Neural progenitor cell (in vitro differentiated cells): ENCODE data around the gene LILRA1. TPM values are rescaled to one million over a fixed set of nuclear protein-coding genes. Genes with fewer than 3 reads are reported as not detected.
"Not testable (repeated sequence)": the region's sequence is repeated elsewhere in the genome, so short reads cannot be mapped to it uniquely, and the experiment has no call there.

Experiments used
- DNase-seq: peaks from one replicate; pipeline ENCODE4 v3.0.0-alpha.2; 2016; ENCODE audit warnings: low spot score
- H2AFZ ChIP-seq: fragments of 200-600 bp; sonication (generic); replicated peaks from 2 replicates; pipeline ENCODE4 v1.6.1; 2016; ENCODE audit warnings: antibody characterized with exemption
- H3F3A ChIP-seq: fragments of 200-600 bp; sonication (generic); 2 replicates; pipeline ENCODE4 v1.6.1; 2016; ENCODE audit warnings: antibody characterized with exemption, low read depth
- H3K27ac ChIP-seq: fragments of 200-600 bp; sonication (generic); 2 replicates; pipeline ENCODE4 v1.5.1; 2016; ENCODE audit warnings: mild to moderate bottlenecking
- H3K27me3 ChIP-seq: fragments of 200-600 bp; sonication (generic); 2 replicates; pipeline ENCODE4 v1.6.1; 2016; ENCODE audit warnings: mild to moderate bottlenecking, moderate library complexity
- H3K36me3 ChIP-seq: fragments of 200-600 bp; sonication (generic); 2 replicates; pipeline ENCODE4 v1.5.1; 2016
- H3K4me1 ChIP-seq: fragments of 200-600 bp; sonication (generic); 2 replicates; pipeline ENCODE4 v1.6.1; 2016; ENCODE audit warnings: mixed run types
- H3K4me2 ChIP-seq: fragments of 200-600 bp; sonication (generic); 2 replicates; pipeline ENCODE4 v1.6.1; 2016
- H3K4me3 ChIP-seq: fragments of 200-600 bp; sonication (generic); 2 replicates; pipeline ENCODE4 v1.5.1; 2016
- H3K79me2 ChIP-seq: fragments of 200-600 bp; sonication (generic); 2 replicates; pipeline ENCODE4 v1.6.1; 2016; ENCODE audit warnings: low read depth
- H3K9ac ChIP-seq: fragments of 200-600 bp; sonication (generic); 2 replicates; pipeline ENCODE4 v1.6.1; 2016
- H3K9me3 ChIP-seq: fragments of 200-600 bp; sonication (generic); 2 replicates; pipeline ENCODE4 v1.5.1; 2016; ENCODE audit warnings: low read depth
- H4K20me1 ChIP-seq: fragments of 200-600 bp; sonication (generic); 2 replicates; pipeline ENCODE4 v1.6.1; 2016; ENCODE audit warnings: low read depth
- H3K27ac Mint-ChIP-seq: 3 replicates; pipeline ENCODE4 v1.8.0; 2021; ENCODE audit warnings: mixed read lengths
- H3K27me3 Mint-ChIP-seq: 2 replicates; pipeline ENCODE4 v1.8.0; 2022; ENCODE audit warnings: low read depth, mild to moderate bottlenecking, inconsistent platforms, moderate library complexity, mixed read lengths; ENCODE audit not compliant: insufficient read depth
- H3K36me3 Mint-ChIP-seq: 3 replicates; pipeline ENCODE4 v1.8.0; 2021; ENCODE audit warnings: mixed read lengths
- H3K4me1 Mint-ChIP-seq: 3 replicates; pipeline ENCODE4 v1.8.0; 2021; ENCODE audit warnings: mixed read lengths
- H3K4me3 Mint-ChIP-seq: 3 replicates; pipeline ENCODE4 v1.8.0; 2021; ENCODE audit warnings: mild to moderate bottlenecking, moderate library complexity, mixed read lengths
- H3K9me3 Mint-ChIP-seq: 3 replicates; pipeline ENCODE4 v1.8.0; 2020; ENCODE audit warnings: mixed read lengths
- EZH2 ChIP-seq: fragments of 200-600 bp; sonication (generic); IDR thresholded peaks from 2 replicates; pipeline ENCODE4 v1.6.1; 2017; ENCODE audit warnings: antibody characterized with exemption, mild to moderate bottlenecking, moderate library complexity
- EZH2phosphoT487 ChIP-seq: fragments of 200-600 bp; sonication (generic); IDR thresholded peaks from 2 replicates; pipeline ENCODE4 v1.6.1; 2017; ENCODE audit warnings: antibody characterized with exemption
- total RNA-seq: library from RNA; depleted of rRNA; stranded (reverse); fragments of >200 nt; gene quantifications from 2 replicates; pipeline ENCODE4 v1.2.3, GENCODE V29; 2015; ENCODE audit warnings: low replicate concordance
- TF ChIP-seq, protein P1 (sequence below): fragments of 200-600 bp; sonication (generic); IDR thresholded peaks from 2 replicates; pipeline ENCODE4 v1.5.1; 2017; ENCODE audit warnings: antibody characterized with exemption, mild to moderate bottlenecking

The LILRA1 gene
- total RNA-seq, 1 donor from 2014 or later: not detected

- H3K9ac ChIP-seq: no peak overlapping the region
- TF ChIP-seq EZH2 (no peak), EZH2phosphoT487 (no peak)
- TF ChIP-seq, protein P1, sequence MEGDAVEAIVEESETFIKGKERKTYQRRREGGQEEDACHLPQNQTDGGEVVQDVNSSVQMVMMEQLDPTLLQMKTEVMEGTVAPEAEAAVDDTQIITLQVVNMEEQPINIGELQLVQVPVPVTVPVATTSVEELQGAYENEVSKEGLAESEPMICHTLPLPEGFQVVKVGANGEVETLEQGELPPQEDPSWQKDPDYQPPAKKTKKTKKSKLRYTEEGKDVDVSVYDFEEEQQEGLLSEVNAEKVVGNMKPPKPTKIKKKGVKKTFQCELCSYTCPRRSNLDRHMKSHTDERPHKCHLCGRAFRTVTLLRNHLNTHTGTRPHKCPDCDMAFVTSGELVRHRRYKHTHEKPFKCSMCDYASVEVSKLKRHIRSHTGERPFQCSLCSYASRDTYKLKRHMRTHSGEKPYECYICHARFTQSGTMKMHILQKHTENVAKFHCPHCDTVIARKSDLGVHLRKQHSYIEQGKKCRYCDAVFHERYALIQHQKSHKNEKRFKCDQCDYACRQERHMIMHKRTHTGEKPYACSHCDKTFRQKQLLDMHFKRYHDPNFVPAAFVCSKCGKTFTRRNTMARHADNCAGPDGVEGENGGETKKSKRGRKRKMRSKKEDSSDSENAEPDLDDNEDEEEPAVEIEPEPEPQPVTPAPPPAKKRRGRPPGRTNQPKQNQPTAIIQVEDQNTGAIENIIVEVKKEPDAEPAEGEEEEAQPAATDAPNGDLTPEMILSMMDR: no peak
- H4K20me1 ChIP-seq: no peaks in the 10 kb centered on the region
- no peaks in the 10 kb centered on the region for H3K79me2 ChIP-seq
- H3F3A ChIP-seq: no peaks in the 10 kb centered on the region
- no peak overlapping the region for H3K27ac ChIP-seq
- Mint-ChIP-seq H3K36me3 (peaks cover 2% of the 10 kb centered on the region), H3K4me1 (no peaks in the 10 kb centered on the region), H3K27ac (no peak overlapping the region), H3K9me3 (peaks cover 43% of the 10 kb centered on the region), H3K4me3 (no peak overlapping the region), H3K27me3 (peaks cover 3% of the 10 kb centered on the region)
- no peaks in the 10 kb centered on the region for H3K9me3 ChIP-seq
- H2AFZ ChIP-seq: no peak overlapping the region
- DNase-seq: no peak
- H3K27me3 ChIP-seq: no peaks in the 10 kb centered on the region
- no peaks in the 10 kb centered on the region for H3K36me3 ChIP-seq
- H3K4me1 ChIP-seq: no peaks in the 10 kb centered on the region
- no peak overlapping the region for H3K4me3 ChIP-seq
- no peak overlapping the region for H3K4me2 ChIP-seq
Observed at GRCh38 chr19:54630782-54631181, 37.4 kb downstream of the LILRA1 start.

- not testable (repeated sequence) for H3K4me2 ChIP-seq, H3K36me3 ChIP-seq, H3K9ac ChIP-seq, H3F3A ChIP-seq, H4K20me1 ChIP-seq, H3K27ac Mint-ChIP-seq, H3K9me3 ChIP-seq, H3K4me1 Mint-ChIP-seq, H3K4me3 ChIP-seq, H2AFZ ChIP-seq, DNase-seq, H3K36me3 Mint-ChIP-seq, H3K4me3 Mint-ChIP-seq, H3K27me3 ChIP-seq, H3K27me3 Mint-ChIP-seq, H3K27ac ChIP-seq, H3K4me1 ChIP-seq, H3K79me2 ChIP-seq
- H3K9me3 Mint-ChIP-seq: peaks cover 35% of the 10 kb centered on the region
Observed at GRCh38 chr19:54631489-54632337, 38.3 kb downstream of the LILRA1 start.

DNA sequence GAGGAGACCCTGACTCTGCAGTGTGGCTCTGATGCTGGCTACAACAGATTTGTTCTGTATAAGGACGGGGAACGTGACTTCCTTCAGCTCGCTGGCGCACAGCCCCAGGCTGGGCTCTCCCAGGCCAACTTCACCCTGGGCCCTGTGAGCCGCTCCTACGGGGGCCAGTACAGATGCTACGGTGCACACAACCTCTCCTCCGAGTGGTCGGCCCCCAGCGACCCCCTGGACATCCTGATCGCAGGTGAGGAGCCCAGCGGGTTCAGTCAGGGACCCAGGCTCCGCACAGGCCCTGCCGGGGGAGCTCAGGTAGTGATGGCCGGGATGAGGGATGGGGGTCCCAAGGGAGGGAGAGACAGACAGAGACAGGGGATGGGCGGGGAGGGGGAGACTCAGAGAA lies 39.1 kb downstream of the LILRA1 start:
- not testable (repeated sequence) for DNase-seq, H3K9ac ChIP-seq, H3K27ac Mint-ChIP-seq, H3K36me3 ChIP-seq, H3K4me3 Mint-ChIP-seq, H3K27me3 Mint-ChIP-seq, H3K9me3 ChIP-seq, H3K79me2 ChIP-seq, H3K4me1 ChIP-seq, H2AFZ ChIP-seq, H3K27ac ChIP-seq, H3K36me3 Mint-ChIP-seq, H3K27me3 ChIP-seq, H3K4me2 ChIP-seq, H3K4me3 ChIP-seq, H4K20me1 ChIP-seq, H3F3A ChIP-seq, H3K4me1 Mint-ChIP-seq
- peaks cover 32% of the 10 kb centered on the region for H3K9me3 Mint-ChIP-seq

DNA sequence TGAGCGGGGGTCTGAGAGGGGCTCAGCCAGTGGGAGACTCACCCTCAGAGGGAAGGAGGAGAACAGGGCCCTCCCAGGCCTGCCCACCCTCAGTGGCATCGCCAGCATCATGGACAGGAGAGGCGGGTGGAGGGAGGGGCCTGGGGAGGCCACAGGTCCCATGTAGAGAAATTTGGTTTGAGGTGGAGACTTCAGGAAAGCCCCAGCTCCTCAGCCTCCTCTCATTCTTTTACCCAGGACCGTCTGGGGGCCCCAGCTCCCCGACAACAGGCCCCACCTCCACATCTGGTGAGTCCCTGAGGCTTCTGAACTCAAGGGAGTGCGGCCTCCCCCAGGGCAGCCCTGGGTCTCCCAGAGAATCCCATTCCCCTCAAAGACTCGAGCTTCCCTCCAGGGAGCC lies 40.0 kb downstream of the LILRA1 start:
- Histone ChIP-seq H3K4me1 (no peaks in the 10 kb centered on the region), H3K27me3 (no peaks in the 10 kb centered on the region), H3K27ac (no peak overlapping the region), H3K9me3 (no peaks in the 10 kb centered on the region), H2AFZ (no peak overlapping the region), H3K36me3 (no peaks in the 10 kb centered on the region), H3K4me3 (no peak overlapping the region), H3F3A (no peaks in the 10 kb centered on the region), H4K20me1 (no peaks in the 10 kb centered on the region), H3K4me2 (no peak overlapping the region), H3K9ac (no peak overlapping the region), H3K79me2 (no peaks in the 10 kb centered on the region)
- no peak for DNase-seq
- Mint-ChIP-seq H3K27ac (no peak overlapping the region), H3K4me1 (no peaks in the 10 kb centered on the region), H3K27me3 (peaks cover 3% of the 10 kb centered on the region), H3K36me3 (no peaks in the 10 kb centered on the region), H3K9me3 (peaks cover 28% of the 10 kb centered on the region), H3K4me3 (no peak overlapping the region)
- TF ChIP-seq, protein P1: no peak
- TF ChIP-seq EZH2: no peak
- TF ChIP-seq EZH2phosphoT487: no peak

- H3F3A ChIP-seq, H4K20me1 ChIP-seq, H3K4me1 Mint-ChIP-seq, H3K27ac Mint-ChIP-seq, H3K4me3 Mint-ChIP-seq, H3K4me2 ChIP-seq, H3K4me1 ChIP-seq, H3K36me3 Mint-ChIP-seq, H3K9ac ChIP-seq, H3K27me3 ChIP-seq, H3K36me3 ChIP-seq, H3K79me2 ChIP-seq, H3K4me3 ChIP-seq, H3K27me3 Mint-ChIP-seq, DNase-seq, H3K27ac ChIP-seq, H2AFZ ChIP-seq: not testable (repeated sequence)
- H3K9me3 ChIP-seq: peaks cover 17% of the 10 kb centered on the region
- H3K9me3 Mint-ChIP-seq: peaks cover 17% of the 10 kb centered on the region
Observed at GRCh38 chr19:54636081-54636480, 42.6 kb downstream of the LILRA1 start.
